GM04504 (cell line): ENCODE measurements around the gene MARVELD2.
"Not testable (repeated sequence)": the region's sequence is repeated elsewhere in the genome, so short reads cannot be mapped to it uniquely, and the experiment has no call there.

ENCODE experiments used
- DNase-seq: peaks from one replicate; pipeline ENCODE4 v3.0.0-alpha.2; 2012; ENCODE audit warnings: low read depth

The MARVELD2 gene

GRCh38 chr5:69450116-69450515 is 35.2 kb downstream of the MARVELD2 start:
- DNase-seq = peak; percentile 59

- DNase-seq = not testable (repeated sequence)
These were observed 35.6 kb downstream of the MARVELD2 start for GRCh38 chr5:69450527-69450926.

- DNase-seq = no peak
These were observed 37.2 kb downstream of the MARVELD2 start for GRCh38 chr5:69451941-69452647.

- not testable (repeated sequence) for DNase-seq
These were observed 38.6 kb downstream of the MARVELD2 start for GRCh38 chr5:69453487-69453886.

GRCh38 chr5:69454460-69455249 is 39.7 kb downstream of the MARVELD2 start:
- DNase-seq = no peak

GRCh38 chr5:69455428-69455988 is 40.6 kb downstream of the MARVELD2 start:
- DNase-seq = not testable (repeated sequence)

GRCh38 chr5:69462170-69462569 is 47.3 kb downstream of the MARVELD2 start:
- DNase-seq = no peak

- not testable (repeated sequence) for DNase-seq
These were observed 51.5 kb downstream of the MARVELD2 start for GRCh38 chr5:69466375-69466774.

- DNase-seq = no peak
These were observed 52.7 kb downstream of the MARVELD2 start for GRCh38 chr5:69467442-69468225.

GRCh38 chr5:69468631-69469030 is 53.7 kb downstream of the MARVELD2 start:
- no peak for DNase-seq

GRCh38 chr5:69471516-69471915 is 56.6 kb downstream of the MARVELD2 start:
- DNase-seq = not testable (repeated sequence)

GRCh38 chr5:69472535-69473143 is 57.7 kb downstream of the MARVELD2 start:
- DNase-seq = not testable (repeated sequence)

GRCh38 chr5:69477170-69477569 is 62.3 kb downstream of the MARVELD2 start:
- DNase-seq = no peak

- DNase-seq = not testable (repeated sequence)
These were observed 63.4 kb downstream of the MARVELD2 start for GRCh38 chr5:69478296-69478695.

GRCh38 chr5:69484891-69485290 is 70.0 kb downstream of the MARVELD2 start:
- DNase-seq = peak; percentile 24

- DNase-seq = no peak
These were observed 70.6 kb downstream of the MARVELD2 start for GRCh38 chr5:69485471-69485870.

- no peak for DNase-seq
These were observed 74.3 kb downstream of the MARVELD2 start for GRCh38 chr5:69489246-69489645.

GRCh38 chr5:69491027-69491426 is 76.1 kb downstream of the MARVELD2 start:
- DNase-seq = no peak

GRCh38 chr5:69491838-69492390 is 77.0 kb downstream of the MARVELD2 start:
- no peak for DNase-seq

GRCh38 chr5:69492391-69492922 is 77.5 kb downstream of the MARVELD2 start, which contains the start of gene OCLN:
OCLN (plus strand) TSS chr5:69492790; CDS start chr5:69504245, 11,455 bp downstream.
- no peak for DNase-seq

GRCh38 chr5:69492923-69493395 is 78.0 kb downstream of the MARVELD2 start:
- no peak for DNase-seq
